ENCODE measurements around the gene CSK.
A peak's percentile ranks its signal among the peaks of the same experiment; 100 is the strongest.

The CSK gene

GRCh38 chr15:74792227-74793016 is 10.5 kb downstream of the CSK start:
- Histone ChIP-seq H4K20me1 (peaks cover 98% of the 10 kb centered on the region), H3K4me2 (peak overlapping the region; percentile 99), H3K9ac (peak overlapping the region; percentile 27), H3K36me3 (peaks cover 36% of the 10 kb centered on the region), H3K27me3 (no peaks in the 10 kb centered on the region), H3K27ac (peak overlapping the region; percentile 71), H3K4me3 (no peak overlapping the region; the same call in 1 of the 2 replicates), H3K9me3 (no peaks in the 10 kb centered on the region), H3K4me1 (peaks cover 89% of the 10 kb centered on the region)
- no peak for TF ChIP-seq Cebpa-rat (IDR thresholded peaks at IDR 0.05)

DNA sequence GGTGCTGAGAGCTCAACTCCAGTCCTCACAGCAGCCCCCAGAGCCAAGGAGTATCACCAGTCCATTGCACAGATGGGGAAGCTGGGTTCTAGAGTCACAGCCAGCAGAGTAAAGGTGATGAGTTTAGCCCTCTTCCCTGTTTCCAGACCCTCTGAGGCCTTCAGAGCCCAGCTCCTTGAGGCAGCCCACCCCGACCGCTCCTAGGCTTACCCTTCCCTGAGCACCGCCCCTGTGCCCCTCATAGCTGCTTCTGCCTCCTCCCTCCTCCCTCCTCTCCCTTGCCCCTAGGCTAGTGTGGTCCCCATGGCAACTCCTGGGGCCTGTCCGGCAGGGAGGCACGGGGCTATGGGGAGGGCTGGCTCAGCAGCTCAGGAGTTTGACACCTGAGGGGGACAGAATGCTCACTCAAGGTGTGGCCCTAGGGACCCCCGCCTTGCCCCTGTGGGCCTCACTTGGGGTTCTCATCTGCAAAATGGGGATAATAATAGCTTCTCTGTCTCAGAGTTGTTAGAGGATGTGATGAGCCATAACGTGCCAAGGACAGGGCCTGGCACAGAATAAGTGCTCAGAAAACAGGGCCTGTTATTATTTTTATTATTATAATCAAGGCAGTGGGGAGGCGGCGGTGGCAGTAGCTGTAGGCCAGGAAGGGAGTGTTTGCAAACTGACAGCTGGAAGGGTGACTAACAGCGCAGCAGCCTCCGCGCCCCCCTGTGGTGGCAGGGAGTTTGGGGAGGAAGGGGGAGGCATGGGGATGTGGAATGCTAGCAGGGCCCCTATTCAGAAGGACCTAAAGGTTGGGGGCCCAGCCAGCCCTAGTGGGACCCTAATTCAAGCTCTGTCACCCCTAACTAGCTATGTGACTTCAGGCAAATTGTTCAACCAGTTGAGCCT is 11.5 kb downstream of the CSK start:
- H3K27me3 ChIP-seq = no peaks in the 10 kb centered on the region
- no peak for TF ChIP-seq Cebpa-rat (IDR thresholded peaks at IDR 0.05)
- peaks cover 46% of the 10 kb centered on the region for H3K36me3 ChIP-seq
- peak overlapping the region; percentile 71 for H3K27ac ChIP-seq
- H3K9me3 ChIP-seq = no peaks in the 10 kb centered on the region
- peaks cover 98% of the 10 kb centered on the region for H4K20me1 ChIP-seq
- peak overlapping the region; percentile 99 for H3K4me2 ChIP-seq
- H3K4me1 ChIP-seq = peaks cover 89% of the 10 kb centered on the region
- peak overlapping the region; percentile 27; the same call in 1 of the 2 replicates for H3K9ac ChIP-seq
- H3K4me3 ChIP-seq = no peak overlapping the region; the same call in 1 of the 2 replicates

GRCh38 chr15:74794248-74794969 is 12.5 kb downstream of the CSK start:
- peak overlapping the region; percentile 31 for H3K4me2 ChIP-seq

DNA sequence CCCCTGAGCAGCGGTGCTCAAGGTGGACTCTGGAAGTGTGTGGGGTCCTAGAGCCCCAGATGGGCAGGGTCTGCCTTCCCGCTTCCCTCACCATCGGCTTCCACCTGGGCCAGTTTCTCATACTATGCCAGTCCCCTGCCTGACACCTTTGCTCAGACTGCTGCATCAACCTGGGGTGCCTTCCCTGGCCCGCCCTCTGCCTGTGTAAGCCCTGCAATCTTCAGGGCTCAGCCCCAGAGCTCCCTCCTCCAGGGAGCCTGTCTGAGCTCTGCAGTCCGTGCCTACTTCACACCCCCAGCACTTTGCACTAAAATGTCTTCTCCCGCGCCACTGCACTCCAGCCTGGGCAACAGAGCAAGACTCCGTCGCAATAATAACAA is 13.1 kb downstream of the CSK start:
- peak overlapping the region; percentile 31 for H3K4me2 ChIP-seq
- peaks cover 62% of the 10 kb centered on the region for H3K36me3 ChIP-seq

More at GRCh38 chr15:74794248-74794969, 12.5 kb downstream of the CSK start:
- no peak for TF ChIP-seq Cebpa-rat (IDR thresholded peaks at IDR 0.05)
- Histone ChIP-seq H4K20me1 (peaks cover 98% of the 10 kb centered on the region), H3K27ac (peak overlapping the region; percentile 31), H3K4me1 (peaks cover 89% of the 10 kb centered on the region), H3K36me3 (peaks cover 56% of the 10 kb centered on the region), H3K9ac (no peak overlapping the region), H3K9me3 (no peaks in the 10 kb centered on the region), H3K4me3 (no peak overlapping the region), H3K27me3 (no peaks in the 10 kb centered on the region)

GRCh38 chr15:74795966-74796625 is 14.2 kb downstream of the CSK start:
- Histone ChIP-seq H3K9ac (no peak overlapping the region), H3K9me3 (no peaks in the 10 kb centered on the region), H3K36me3 (peaks cover 73% of the 10 kb centered on the region), H3K27ac (no peak overlapping the region), H3K4me3 (no peak overlapping the region), H4K20me1 (peaks cover 98% of the 10 kb centered on the region), H3K27me3 (no peaks in the 10 kb centered on the region), H3K4me1 (peaks cover 84% of the 10 kb centered on the region), H3K4me2 (no peak overlapping the region)
- TF ChIP-seq Cebpa-rat (IDR thresholded peaks at IDR 0.05) = no peak

More for the DNA sequence above, 13.1 kb downstream of the CSK start:
- Histone ChIP-seq H3K4me3 (no peak overlapping the region), H3K9me3 (no peaks in the 10 kb centered on the region), H3K4me1 (peaks cover 89% of the 10 kb centered on the region), H3K9ac (no peak overlapping the region), H4K20me1 (peaks cover 98% of the 10 kb centered on the region), H3K27me3 (no peaks in the 10 kb centered on the region), H3K27ac (peak overlapping the region; percentile 31)
- no peak for TF ChIP-seq Cebpa-rat (IDR thresholded peaks at IDR 0.05)

GRCh38 chr15:74798388-74799254 is 16.7 kb downstream of the CSK start:
- Histone ChIP-seq H3K9ac (peak overlapping the region; percentile 24; the same call in 1 of the 2 replicates), H3K4me1 (peaks cover 59% of the 10 kb centered on the region), H3K4me3 (no peak overlapping the region), H3K27me3 (no peaks in the 10 kb centered on the region), H4K20me1 (peaks cover 93% of the 10 kb centered on the region), H3K9me3 (no peaks in the 10 kb centered on the region), H3K36me3 (peaks cover 84% of the 10 kb centered on the region), H3K4me2 (peak overlapping the region; percentile 55), H3K27ac (peak overlapping the region; percentile 56)
- TF ChIP-seq Cebpa-rat (IDR thresholded peaks at IDR 0.05) = no peak

DNA sequence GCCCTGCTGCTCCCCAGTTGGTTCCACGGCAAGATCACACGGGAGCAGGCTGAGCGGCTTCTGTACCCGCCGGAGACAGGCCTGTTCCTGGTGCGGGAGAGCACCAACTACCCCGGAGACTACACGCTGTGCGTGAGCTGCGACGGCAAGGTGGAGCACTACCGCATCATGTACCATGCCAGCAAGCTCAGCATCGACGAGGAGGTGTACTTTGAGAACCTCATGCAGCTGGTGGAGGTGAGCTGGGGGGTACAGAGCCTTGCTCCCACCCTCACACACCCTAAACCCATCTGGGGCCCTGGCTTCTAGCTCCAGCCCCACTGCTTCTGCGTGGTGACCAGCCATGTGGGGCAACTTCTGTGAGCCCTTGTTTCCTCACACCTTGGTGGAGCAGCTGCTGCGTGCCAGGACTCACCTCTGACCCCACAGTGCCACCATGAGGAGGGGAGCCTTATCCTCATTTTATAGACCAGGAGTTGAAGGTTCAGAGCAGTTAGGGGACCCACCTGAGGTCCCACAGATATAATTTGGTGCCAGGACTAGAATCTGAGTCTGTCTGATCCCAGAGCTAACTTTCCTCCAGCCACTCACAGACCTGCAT is 17.5 kb downstream of the CSK start:
- peak overlapping the region; percentile 15; the same call in 1 of the 2 replicates for H3K9ac ChIP-seq
- no peaks in the 10 kb centered on the region for H3K9me3 ChIP-seq
- H3K27me3 ChIP-seq = no peaks in the 10 kb centered on the region
- peaks cover 56% of the 10 kb centered on the region for H3K4me1 ChIP-seq
- peaks cover 93% of the 10 kb centered on the region for H4K20me1 ChIP-seq
- H3K4me3 ChIP-seq = no peak overlapping the region
- peak overlapping the region; percentile 55 for H3K4me2 ChIP-seq
- H3K36me3 ChIP-seq = peaks cover 91% of the 10 kb centered on the region
- H3K27ac ChIP-seq = peak overlapping the region; percentile 56
- TF ChIP-seq Cebpa-rat (IDR thresholded peaks at IDR 0.05) = no peak

Data from BLaER1 (cell line).